LNCAP (cell line): ENCODE data around the gene CPNE7.

ENCODE experiments used
- TF ChIP-seq, protein P1 (sequence below): fragments of 450-650 bp; IDR thresholded peaks from 2 replicates; pipeline ENCODE4 v1.5.1; 2017; ENCODE audit warnings: mild to moderate bottlenecking

Gene CPNE7

DNA sequence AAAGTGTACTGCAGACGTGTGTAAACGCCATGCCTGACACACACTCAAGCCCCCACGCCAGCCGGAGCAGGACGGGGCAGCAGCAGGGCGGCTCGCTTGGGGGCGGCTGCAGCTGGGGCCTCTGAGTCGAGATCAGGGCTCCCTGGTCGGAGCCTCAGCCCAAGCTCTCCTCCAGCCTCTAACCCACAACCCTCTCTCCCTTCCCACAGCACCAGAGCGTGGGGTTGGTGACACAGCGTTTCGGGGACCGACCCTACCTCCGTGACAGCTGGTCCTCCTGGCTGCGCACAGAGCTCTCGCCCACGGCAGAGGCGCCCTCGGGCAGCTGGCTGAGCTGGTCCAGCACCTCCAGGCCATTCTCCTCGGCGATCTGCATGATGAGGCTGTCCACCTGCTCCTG is 70.7 kb downstream of the CPNE7 start:
- TF ChIP-seq, protein P1, sequence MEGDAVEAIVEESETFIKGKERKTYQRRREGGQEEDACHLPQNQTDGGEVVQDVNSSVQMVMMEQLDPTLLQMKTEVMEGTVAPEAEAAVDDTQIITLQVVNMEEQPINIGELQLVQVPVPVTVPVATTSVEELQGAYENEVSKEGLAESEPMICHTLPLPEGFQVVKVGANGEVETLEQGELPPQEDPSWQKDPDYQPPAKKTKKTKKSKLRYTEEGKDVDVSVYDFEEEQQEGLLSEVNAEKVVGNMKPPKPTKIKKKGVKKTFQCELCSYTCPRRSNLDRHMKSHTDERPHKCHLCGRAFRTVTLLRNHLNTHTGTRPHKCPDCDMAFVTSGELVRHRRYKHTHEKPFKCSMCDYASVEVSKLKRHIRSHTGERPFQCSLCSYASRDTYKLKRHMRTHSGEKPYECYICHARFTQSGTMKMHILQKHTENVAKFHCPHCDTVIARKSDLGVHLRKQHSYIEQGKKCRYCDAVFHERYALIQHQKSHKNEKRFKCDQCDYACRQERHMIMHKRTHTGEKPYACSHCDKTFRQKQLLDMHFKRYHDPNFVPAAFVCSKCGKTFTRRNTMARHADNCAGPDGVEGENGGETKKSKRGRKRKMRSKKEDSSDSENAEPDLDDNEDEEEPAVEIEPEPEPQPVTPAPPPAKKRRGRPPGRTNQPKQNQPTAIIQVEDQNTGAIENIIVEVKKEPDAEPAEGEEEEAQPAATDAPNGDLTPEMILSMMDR, result no peak
